Thoracic aorta (tissue), 2 donors: ENCODE results near the gene TNS3. TPM values are rescaled to one million over a fixed set of nuclear protein-coding genes. Genes with fewer than 3 reads are reported as not detected.

ENCODE experiments used
- ATAC-seq: fragments of 150-250 bp; one replicate; pipeline ENCODE4 v1.8.0; 2017; ENCODE audit warnings: low read depth; ENCODE audit not compliant: insufficient number of reproducible peaks, low FRiP score
- DNase-seq: peaks from one replicate; pipeline ENCODE4 v3.0.0-alpha.2; 2020; ENCODE audit warnings: low spot score
- H3K27ac ChIP-seq, 2 donors: fragments of 200-600 bp; sonication (generic); 1 replicate in 1 of 2; 2 replicates in 1 of 2; pipeline ENCODE4 v1.5.1; 2016; ENCODE audit warnings: mild to moderate bottlenecking in 2 of 2, moderate library complexity in 2 of 2
- H3K27me3 ChIP-seq: fragments of 200-600 bp; sonication (generic); replicated peaks from 2 replicates; pipeline ENCODE4 v1.6.0; 2016; ENCODE audit warnings: mild to moderate bottlenecking; ENCODE audit not compliant: insufficient read depth
- H3K36me3 ChIP-seq: fragments of 200-600 bp; sonication (generic); one replicate; pipeline ENCODE4 v1.5.1; 2016
- H3K4me1 ChIP-seq, 2 donors: fragments of 200-600 bp; sonication (generic); 1 replicate in 1 of 2; 2 replicates in 1 of 2; pipeline versions ENCODE4 v1.5.1 to v1.6.0; 2016; ENCODE audit warnings: low read depth in 2 of 2, mild to moderate bottlenecking in 1 of 2; ENCODE audit not compliant: control insufficient read depth in 1 of 2
- H3K4me3 ChIP-seq: fragments of 200-600 bp; sonication (generic); 2 replicates; pipeline ENCODE4 v1.5.1; 2016; ENCODE audit warnings: mild to moderate bottlenecking
- H3K9me3 ChIP-seq: fragments of 200-600 bp; sonication (generic); 2 replicates; pipeline ENCODE4 v1.5.1; 2016
- CTCF ChIP-seq: fragments of 200-600 bp; sonication (generic); IDR thresholded peaks from one replicate; pipeline ENCODE4 v1.5.1; 2019; ENCODE audit warnings: antibody characterized with exemption
- total RNA-seq, 2 donors: library from RNA; depleted of rRNA; stranded (reverse); fragments of >200 nt; gene quantifications; one replicate each; pipeline versions ENCODE4 v1.1.0 to v1.2.3, GENCODE V29; 2016

Gene TNS3
- total RNA-seq, 2 donors from 2014 or later, result 138 to 151 TPM

DNA sequence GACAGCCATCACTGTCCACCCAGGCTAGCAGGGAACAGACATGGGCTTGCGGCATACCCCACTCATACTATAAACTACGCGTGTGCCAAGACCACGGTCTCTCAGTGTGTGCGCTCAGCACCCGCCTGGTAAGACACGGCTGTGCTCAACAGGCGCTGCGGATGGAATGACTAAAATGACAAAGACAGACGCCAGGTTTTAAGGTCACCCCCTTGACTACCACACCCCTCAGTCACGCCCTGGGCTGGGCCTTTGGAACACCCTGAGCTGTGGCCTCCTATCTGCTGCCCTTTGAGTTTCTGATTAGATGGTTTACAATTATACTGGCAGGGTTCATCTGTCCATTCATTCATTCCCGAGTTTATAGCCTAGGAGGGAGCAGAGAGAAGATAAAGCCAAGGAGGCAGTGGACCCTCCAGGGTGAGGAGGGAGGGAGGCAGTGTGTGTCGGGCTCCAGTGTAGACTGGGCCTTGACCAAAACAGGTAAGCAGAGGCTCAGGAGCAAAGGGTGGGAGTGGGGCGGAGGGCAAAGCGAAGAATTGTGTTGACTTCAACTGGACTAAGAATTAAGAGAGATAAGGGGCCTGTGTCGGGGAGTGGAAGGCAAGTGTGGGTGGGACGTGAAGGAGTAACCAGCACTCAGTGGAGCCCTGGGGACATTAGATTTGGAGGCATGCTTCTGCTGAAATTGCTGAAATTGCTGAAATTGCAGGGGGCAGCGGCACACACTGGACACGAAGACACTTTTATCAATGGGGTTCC is 35.0 kb downstream of the TNS3 start:
- Histone ChIP-seq H3K27ac (no peak overlapping the region), H3K27me3 (no peaks in the 10 kb centered on the region), H3K4me1 (peaks cover 10 to 18% of the 10 kb centered on the region in 2 donors), H3K9me3 (no peaks in the 10 kb centered on the region), H3K4me3 (no peak overlapping the region), H3K36me3 (peaks cover 5% of the 10 kb centered on the region)
- no peak for DNase-seq
- ATAC-seq, result no peak
- no peak for TF ChIP-seq CTCF

- Histone ChIP-seq H3K27ac (no peak overlapping the region), H3K36me3 (peaks cover 5% of the 10 kb centered on the region), H3K4me3 (no peak overlapping the region), H3K9me3 (no peaks in the 10 kb centered on the region), H3K4me1 (peaks cover 5 to 10% of the 10 kb centered on the region in 2 donors), H3K27me3 (no peaks in the 10 kb centered on the region)
- ATAC-seq (no peak), DNase-seq (no peak)
- TF ChIP-seq CTCF, result no peak
These were observed 35.7 kb downstream of the TNS3 start for GRCh38 chr7:47546171-47546570.

GRCh38 chr7:47544416-47544815 is 37.5 kb downstream of the TNS3 start:
- no peak overlapping the region for H3K4me3 ChIP-seq
- H3K4me1 ChIP-seq, result peaks cover 0 to 3% of the 10 kb centered on the region in 2 donors
- ATAC-seq (no peak), DNase-seq (no peak)
- no peaks in the 10 kb centered on the region for H3K27me3 ChIP-seq
- no peak for TF ChIP-seq CTCF
- H3K9me3 ChIP-seq, result no peaks in the 10 kb centered on the region
- H3K27ac ChIP-seq, result no peak overlapping the region
- peaks cover 5% of the 10 kb centered on the region for H3K36me3 ChIP-seq

- no peak overlapping the region for H3K4me3 ChIP-seq
- H3K27ac ChIP-seq, result no peak overlapping the region
- peaks cover 3 to 4% of the 10 kb centered on the region in 2 donors for H3K4me1 ChIP-seq
- peaks cover 5% of the 10 kb centered on the region for H3K36me3 ChIP-seq
- DNase-seq, result no peak
- ATAC-seq, result no peak
- no peaks in the 10 kb centered on the region for H3K9me3 ChIP-seq
- no peak for TF ChIP-seq CTCF
- H3K27me3 ChIP-seq, result no peaks in the 10 kb centered on the region
These were observed 38.2 kb downstream of the TNS3 start for GRCh38 chr7:47543714-47544113.

DNA sequence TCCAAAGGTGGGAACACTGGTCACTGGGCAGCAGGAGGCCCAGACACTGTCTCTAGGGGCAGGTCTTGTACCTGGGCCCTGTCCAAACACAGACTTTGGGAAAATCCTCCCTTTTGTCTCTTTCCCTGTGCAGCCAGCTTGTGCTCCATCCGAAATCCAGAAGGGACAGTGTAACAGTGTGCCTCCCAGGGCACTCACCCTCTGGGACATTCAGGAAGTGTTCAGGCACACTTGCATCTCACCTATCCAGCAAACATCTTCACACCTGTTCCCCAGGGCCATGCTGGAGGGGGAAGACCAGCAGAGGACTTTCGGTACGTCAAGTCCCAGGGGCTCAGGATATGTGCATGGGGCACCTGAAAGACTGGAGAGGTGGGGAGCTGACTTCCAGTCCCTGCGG is 38.9 kb downstream of the TNS3 start:
- ATAC-seq (no peak), DNase-seq (no peak)
- TF ChIP-seq CTCF, result no peak
- Histone ChIP-seq H3K4me1 (peaks cover 4 to 10% of the 10 kb centered on the region in 2 donors), H3K4me3 (no peak overlapping the region), H3K27me3 (no peaks in the 10 kb centered on the region), H3K27ac (no peak overlapping the region), H3K9me3 (no peaks in the 10 kb centered on the region), H3K36me3 (peaks cover 5% of the 10 kb centered on the region)
